ENCODE measurements around the gene UBE3B.

Gene UBE3B

DNA sequence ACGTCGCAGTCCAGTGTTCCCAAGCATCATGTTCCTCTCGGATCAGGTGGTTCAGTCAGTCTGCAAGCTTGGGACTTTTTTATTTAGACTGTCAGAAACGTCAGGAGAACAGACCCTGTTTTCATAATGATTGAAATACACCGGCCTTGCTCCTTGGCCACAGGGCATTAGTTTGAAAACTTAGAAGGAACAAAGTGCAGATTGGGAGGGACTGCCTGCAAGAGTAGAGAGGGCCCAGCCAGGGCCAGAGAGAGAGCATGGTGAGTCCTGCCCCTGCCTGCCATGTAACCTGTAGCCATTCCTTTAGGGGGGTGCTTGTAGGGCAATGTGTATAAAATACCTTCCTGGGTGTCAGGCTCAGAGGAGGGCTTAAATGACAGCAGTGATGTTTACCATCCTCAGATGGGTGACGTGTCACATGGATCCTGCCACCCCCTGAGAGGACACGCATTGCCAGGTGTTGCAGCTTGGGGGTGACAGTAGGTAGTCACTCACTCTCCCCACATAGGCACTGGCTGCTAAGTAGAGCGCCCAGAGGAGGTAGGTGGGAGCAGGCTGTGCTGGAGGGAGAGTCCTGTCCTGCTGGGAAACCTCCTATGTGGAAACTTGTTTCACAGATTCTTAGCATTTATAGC lies 50.2 kb downstream of the UBE3B start:
- Histone ChIP-seq H3K27ac (replicated peaks) (no peak overlapping the region), H3K4me3 (replicated peaks; ENCODE audit: insufficient read depth, low read length) (no peak overlapping the region), H3K27me3 (ENCODE audit: insufficient read depth, poor library complexity, severe bottlenecking) (no peaks in the 10 kb centered on the region)
- DNase-seq (ENCODE audit: low read depth in 1 of 2, low spot score in 1 of 2) = no peak
- TF ChIP-seq POLR2AphosphoS5 (IDR thresholded peaks at IDR 0.05; ENCODE audit: low read depth) = no peak
- TF ChIP-seq, protein P1, sequence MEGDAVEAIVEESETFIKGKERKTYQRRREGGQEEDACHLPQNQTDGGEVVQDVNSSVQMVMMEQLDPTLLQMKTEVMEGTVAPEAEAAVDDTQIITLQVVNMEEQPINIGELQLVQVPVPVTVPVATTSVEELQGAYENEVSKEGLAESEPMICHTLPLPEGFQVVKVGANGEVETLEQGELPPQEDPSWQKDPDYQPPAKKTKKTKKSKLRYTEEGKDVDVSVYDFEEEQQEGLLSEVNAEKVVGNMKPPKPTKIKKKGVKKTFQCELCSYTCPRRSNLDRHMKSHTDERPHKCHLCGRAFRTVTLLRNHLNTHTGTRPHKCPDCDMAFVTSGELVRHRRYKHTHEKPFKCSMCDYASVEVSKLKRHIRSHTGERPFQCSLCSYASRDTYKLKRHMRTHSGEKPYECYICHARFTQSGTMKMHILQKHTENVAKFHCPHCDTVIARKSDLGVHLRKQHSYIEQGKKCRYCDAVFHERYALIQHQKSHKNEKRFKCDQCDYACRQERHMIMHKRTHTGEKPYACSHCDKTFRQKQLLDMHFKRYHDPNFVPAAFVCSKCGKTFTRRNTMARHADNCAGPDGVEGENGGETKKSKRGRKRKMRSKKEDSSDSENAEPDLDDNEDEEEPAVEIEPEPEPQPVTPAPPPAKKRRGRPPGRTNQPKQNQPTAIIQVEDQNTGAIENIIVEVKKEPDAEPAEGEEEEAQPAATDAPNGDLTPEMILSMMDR (IDR thresholded peaks at IDR 0.05; ENCODE audit: insufficient read depth, low read length) = no peak
- no peak for TF ChIP-seq SPI1 (IDR thresholded peaks at IDR 0.05; ENCODE audit: borderline replicate concordance, low read depth)
- TF ChIP-seq, protein P2, sequence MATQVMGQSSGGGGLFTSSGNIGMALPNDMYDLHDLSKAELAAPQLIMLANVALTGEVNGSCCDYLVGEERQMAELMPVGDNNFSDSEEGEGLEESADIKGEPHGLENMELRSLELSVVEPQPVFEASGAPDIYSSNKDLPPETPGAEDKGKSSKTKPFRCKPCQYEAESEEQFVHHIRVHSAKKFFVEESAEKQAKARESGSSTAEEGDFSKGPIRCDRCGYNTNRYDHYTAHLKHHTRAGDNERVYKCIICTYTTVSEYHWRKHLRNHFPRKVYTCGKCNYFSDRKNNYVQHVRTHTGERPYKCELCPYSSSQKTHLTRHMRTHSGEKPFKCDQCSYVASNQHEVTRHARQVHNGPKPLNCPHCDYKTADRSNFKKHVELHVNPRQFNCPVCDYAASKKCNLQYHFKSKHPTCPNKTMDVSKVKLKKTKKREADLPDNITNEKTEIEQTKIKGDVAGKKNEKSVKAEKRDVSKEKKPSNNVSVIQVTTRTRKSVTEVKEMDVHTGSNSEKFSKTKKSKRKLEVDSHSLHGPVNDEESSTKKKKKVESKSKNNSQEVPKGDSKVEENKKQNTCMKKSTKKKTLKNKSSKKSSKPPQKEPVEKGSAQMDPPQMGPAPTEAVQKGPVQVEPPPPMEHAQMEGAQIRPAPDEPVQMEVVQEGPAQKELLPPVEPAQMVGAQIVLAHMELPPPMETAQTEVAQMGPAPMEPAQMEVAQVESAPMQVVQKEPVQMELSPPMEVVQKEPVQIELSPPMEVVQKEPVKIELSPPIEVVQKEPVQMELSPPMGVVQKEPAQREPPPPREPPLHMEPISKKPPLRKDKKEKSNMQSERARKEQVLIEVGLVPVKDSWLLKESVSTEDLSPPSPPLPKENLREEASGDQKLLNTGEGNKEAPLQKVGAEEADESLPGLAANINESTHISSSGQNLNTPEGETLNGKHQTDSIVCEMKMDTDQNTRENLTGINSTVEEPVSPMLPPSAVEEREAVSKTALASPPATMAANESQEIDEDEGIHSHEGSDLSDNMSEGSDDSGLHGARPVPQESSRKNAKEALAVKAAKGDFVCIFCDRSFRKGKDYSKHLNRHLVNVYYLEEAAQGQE (IDR thresholded peaks at IDR 0.05; ENCODE audit: insufficient replicate concordance, low read depth) = no peak
- TF ChIP-seq GABPA (IDR thresholded peaks at IDR 0.05; ENCODE audit: low read depth) = no peak

DNA sequence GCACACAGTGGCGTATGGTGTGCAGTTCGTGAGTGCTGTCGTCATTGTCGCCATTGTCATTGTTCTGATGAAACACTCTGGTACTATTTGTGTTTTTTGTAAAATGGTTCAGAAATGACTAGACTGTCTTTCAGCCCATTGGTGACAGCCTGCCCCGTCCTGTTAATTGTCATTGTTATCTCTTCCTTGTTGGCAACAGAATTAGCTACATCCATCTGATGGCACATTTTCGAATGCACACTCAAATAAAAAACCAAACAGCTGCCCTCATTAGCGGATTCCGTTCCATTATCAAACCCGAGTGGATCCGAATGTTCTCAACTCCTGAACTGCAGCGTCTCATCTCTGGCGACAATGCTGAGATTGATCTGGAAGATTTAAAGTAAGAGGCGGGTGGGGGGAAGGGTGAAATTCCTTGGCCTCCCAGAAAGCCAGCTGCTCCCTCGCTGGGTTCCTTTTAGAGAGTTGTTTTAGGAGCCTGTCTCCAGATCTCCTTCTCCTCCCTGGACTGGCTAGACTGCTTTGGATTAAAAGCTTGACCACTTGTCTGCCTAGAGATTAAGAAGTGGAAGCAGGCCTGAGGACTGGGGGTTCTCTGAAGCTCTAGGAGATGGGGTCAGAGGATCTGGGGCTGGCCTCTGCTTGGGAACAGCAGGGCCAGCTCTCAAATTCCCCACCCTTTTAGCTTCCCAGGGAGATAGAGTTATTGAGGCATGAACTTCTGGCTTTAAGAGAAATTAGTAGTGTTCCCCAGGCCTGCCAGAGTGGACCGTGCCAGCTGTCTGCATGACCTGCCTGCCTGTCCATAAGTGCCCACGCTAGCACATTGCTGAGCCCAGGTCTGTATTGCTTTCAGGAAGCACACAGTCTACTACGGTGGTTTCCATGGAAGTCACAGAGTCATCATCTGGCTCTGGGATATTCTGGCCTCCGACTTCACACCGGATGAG lies 52.5 kb downstream of the UBE3B start:
- Histone ChIP-seq H3K27me3 (ENCODE audit: insufficient read depth, poor library complexity, severe bottlenecking) (no peaks in the 10 kb centered on the region), H3K27ac (replicated peaks) (no peak overlapping the region), H3K4me3 (replicated peaks; ENCODE audit: insufficient read depth, low read length) (no peak overlapping the region)
- DNase-seq (ENCODE audit: low read depth in 1 of 2, low spot score in 1 of 2) = no peak
- TF ChIP-seq SPI1 (IDR thresholded peaks at IDR 0.05; ENCODE audit: borderline replicate concordance, low read depth) = no peak
- TF ChIP-seq, protein P2 (IDR thresholded peaks at IDR 0.05; ENCODE audit: insufficient replicate concordance, low read depth) = no peak
- no peak for TF ChIP-seq GABPA (IDR thresholded peaks at IDR 0.05; ENCODE audit: low read depth)
- no peak for TF ChIP-seq POLR2AphosphoS5 (IDR thresholded peaks at IDR 0.05; ENCODE audit: low read depth)
- TF ChIP-seq, protein P1 (IDR thresholded peaks at IDR 0.05; ENCODE audit: insufficient read depth, low read length) = no peak

DNA sequence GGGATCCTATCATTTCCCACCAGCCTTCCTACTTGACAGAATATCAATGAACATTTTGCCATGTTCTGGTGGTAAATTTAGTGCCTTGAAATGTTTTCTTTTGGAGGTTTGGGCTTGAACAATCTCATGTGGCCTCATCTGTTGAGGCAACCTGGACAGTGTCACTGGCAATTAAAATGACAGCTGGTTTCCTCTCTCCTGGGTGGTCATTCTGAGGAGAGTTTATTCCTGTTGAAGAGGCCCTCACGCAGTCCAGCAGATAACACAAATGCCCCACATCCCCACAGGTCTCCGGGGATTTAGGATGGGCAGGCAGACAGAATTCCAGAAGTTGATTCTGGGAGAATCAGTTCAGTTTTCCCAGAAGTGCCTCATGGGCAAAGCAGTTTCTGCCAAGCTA lies 54.0 kb downstream of the UBE3B start:
- TF ChIP-seq, protein P2 (IDR thresholded peaks at IDR 0.05; ENCODE audit: insufficient replicate concordance, low read depth) = no peak
- TF ChIP-seq SPI1 (IDR thresholded peaks at IDR 0.05; ENCODE audit: borderline replicate concordance, low read depth) (no peak), GABPA (IDR thresholded peaks at IDR 0.05; ENCODE audit: low read depth) (no peak), POLR2AphosphoS5 (IDR thresholded peaks at IDR 0.05; ENCODE audit: low read depth) (no peak)
- TF ChIP-seq, protein P1 (IDR thresholded peaks at IDR 0.05; ENCODE audit: insufficient read depth, low read length) = no peak
- no peaks in the 10 kb centered on the region for H3K27me3 ChIP-seq (ENCODE audit: insufficient read depth, poor library complexity, severe bottlenecking)
- no peak overlapping the region for H3K27ac ChIP-seq (replicated peaks)
- DNase-seq (ENCODE audit: low read depth in 1 of 2, low spot score in 1 of 2) = no peak
- H3K4me3 ChIP-seq (replicated peaks; ENCODE audit: insufficient read depth, low read length) = no peak overlapping the region
